Endothelial cell of umbilical vein (primary cell): Measurements from ENCODE around the gene FNDC4. TPM values are rescaled to one million over a fixed set of nuclear protein-coding genes. Genes with fewer than 3 reads are reported as not detected.

Experiments
- BruUV-seq: library from RNA; stranded (reverse); fragments of 400-500 nt; replicated peaks from 2 replicates; lab custom pipeline; 2021; lab: Mats Ljungman, UMichigan
- CTCF ChIA-PET: fragments of 300-600, 350-600 bp; sonication (Branson Sonifier 250); formaldehyde crosslinking; loops from one replicate; lab custom pipeline; 2021; ENCODE audit warnings: antibody characterized with exemption, inconsistent platforms; lab: Charles Lee
- POLR2A ChIA-PET: fragments of 300-600, 350-600 bp; sonication (Branson Sonifier 250); formaldehyde crosslinking; loops from one replicate; lab custom pipeline; 2021; ENCODE audit warnings: antibody characterized with exemption, inconsistent platforms; lab: Charles Lee
- DNase-seq: peaks from one replicate; pipeline ENCODE4 v3.0.0-alpha.2; 2011; ENCODE audit warnings: low read depth, low spot score
- FAIRE-seq: peaks from 2 replicates; lab custom pipeline; 2011; peaks lifted over from hg19 to GRCh38; lab: Jason Lieb, UNC
- H2AFZ ChIP-seq: 2 replicates; pipeline ENCODE4 v1.6.0; 2012; ENCODE audit warnings: low read depth, low read length, control low read depth, inconsistent platforms
- H3K27ac ChIP-seq: 2 replicates; pipeline ENCODE4 v1.5.1; 2011; ENCODE audit warnings: low read depth, mild to moderate bottlenecking, control low read depth, low read length, moderate library complexity; ENCODE audit not compliant: insufficient read depth
- H3K27me3 ChIP-seq, 2 experiments: 2 replicates each; pipeline versions ENCODE4 v1.6.0 to v1.6.1; 2011; ENCODE audit warnings: low read length in 2 of 2, mixed read lengths in 1 of 2; ENCODE audit not compliant: control insufficient read depth in 2 of 2, insufficient read depth in 2 of 2
- H3K36me3 ChIP-seq, 2 experiments: 2 replicates in 1 of 2; 3 replicates in 1 of 2; pipeline ENCODE4 v1.5.1; 2011; ENCODE audit warnings: low read length in 2 of 2, mild to moderate bottlenecking in 1 of 2, moderate library complexity in 1 of 2; ENCODE audit not compliant: control insufficient read depth in 2 of 2, insufficient read depth in 2 of 2; ENCODE audit errors: extremely low read depth in 1 of 2
- H3K4me1 ChIP-seq: 3 replicates; pipeline ENCODE4 v1.5.1; 2011; ENCODE audit warnings: mild to moderate bottlenecking, low read length; ENCODE audit not compliant: control insufficient read depth, insufficient read depth; ENCODE audit errors: extremely low read depth
- H3K4me2 ChIP-seq: 2 replicates; pipeline ENCODE4 v1.6.1; 2011; ENCODE audit warnings: low read length, control low read depth, mixed read lengths; ENCODE audit not compliant: insufficient read depth
- H3K4me3 ChIP-seq, 3 experiments: fragments of 200-600 bp in 1 of 3; sonication (generic), shearing (Covaris generic) in 1 of 3; replicated peaks in 1 of 3; 2 replicates each; pipeline ENCODE4 v1.5.1; 2011 to 2016; ENCODE audit warnings: control low read depth in 3 of 3, low read length in 3 of 3, mild to moderate bottlenecking in 2 of 3, inconsistent platforms in 1 of 3, low read depth in 1 of 3, moderate library complexity in 1 of 3; ENCODE audit not compliant: insufficient read depth in 1 of 3
- H3K79me2 ChIP-seq: 2 replicates; pipeline ENCODE4 v1.6.0; 2012; ENCODE audit warnings: low read length, inconsistent platforms; ENCODE audit not compliant: control insufficient read depth, insufficient read depth
- H3K9ac ChIP-seq: replicated peaks from 2 replicates; pipeline ENCODE3; 2011; ENCODE audit warnings: low read length, control low read depth; ENCODE audit not compliant: insufficient read depth; ENCODE audit errors: extremely low read depth
- H3K9me1 ChIP-seq: replicated peaks from 3 replicates; pipeline ENCODE4 v1.6.0; 2011; ENCODE audit warnings: mild to moderate bottlenecking, low read length; ENCODE audit not compliant: control insufficient read depth, insufficient read depth; ENCODE audit errors: extremely low read depth
- H3K9me3 ChIP-seq: replicated peaks from 2 replicates; pipeline ENCODE4 v1.5.1; 2012; ENCODE audit warnings: low read length, inconsistent platforms; ENCODE audit not compliant: control insufficient read depth, insufficient read depth
- H4K20me1 ChIP-seq: replicated peaks from 2 replicates; pipeline ENCODE3; 2011; ENCODE audit warnings: mild to moderate bottlenecking, low read length; ENCODE audit not compliant: control insufficient read depth, insufficient read depth; ENCODE audit errors: extremely low read depth
- CTCF ChIP-seq, 2 donors: IDR thresholded peaks; 1 replicate in 1 of 2; 2 replicates in 1 of 2; pipeline ENCODE4 v1.5.1; 2011; ENCODE audit warnings: low read length in 2 of 2, mild to moderate bottlenecking in 2 of 2, moderate library complexity in 2 of 2, control low read depth in 1 of 2, inconsistent platforms in 1 of 2, low read depth in 1 of 2; ENCODE audit not compliant: insufficient read depth in 1 of 2; ENCODE audit errors: extremely low read depth in 1 of 2
- EZH2 ChIP-seq: IDR thresholded peaks from 2 replicates; pipeline ENCODE4 v1.6.1; 2012; ENCODE audit warnings: borderline replicate concordance, low read depth, mild to moderate bottlenecking, moderate library complexity, low read length, inconsistent platforms; ENCODE audit not compliant: severe bottlenecking
- FOS ChIP-seq: IDR thresholded peaks from 2 replicates; pipeline ENCODE4 v1.6.1; 2011; ENCODE audit warnings: mild to moderate bottlenecking, low read length, moderate library complexity, borderline replicate concordance; ENCODE audit not compliant: insufficient read depth
- GATA2 ChIP-seq: IDR thresholded peaks from 2 replicates; pipeline ENCODE4 v1.7.0; 2011; ENCODE audit warnings: low read depth, mild to moderate bottlenecking, moderate library complexity, mixed read lengths, low read length; ENCODE audit not compliant: insufficient read length, insufficient read depth
- JUN ChIP-seq: IDR thresholded peaks from 2 replicates; pipeline ENCODE4 v1.6.1; 2011; ENCODE audit warnings: borderline replicate concordance, low read depth; ENCODE audit not compliant: insufficient read length, insufficient read depth
- MYC ChIP-seq: IDR thresholded peaks from one replicate; pipeline ENCODE4 v1.6.1; 2011; ENCODE audit warnings: mild to moderate bottlenecking, low read depth, low read length
- POLR2A ChIP-seq: IDR thresholded peaks from 2 replicates; pipeline ENCODE4 v1.6.1; 2012; ENCODE audit warnings: low read depth, mild to moderate bottlenecking, control low read depth, low read length
- POLR2AphosphoS5 ChIP-seq: IDR thresholded peaks from 2 replicates; pipeline ENCODE4 v1.6.1; 2012; ENCODE audit warnings: low read depth, mild to moderate bottlenecking, control low read depth, low read length, moderate library complexity; ENCODE audit not compliant: insufficient read depth
- dilution Hi-C: fragments of 300-500 bp; cut with MboI; formaldehyde crosslinking; loops from one replicate; pipeline ENCODE4 v1.15.0; 2019; ENCODE audit warnings: low sequenced_read_pairs; ENCODE audit not compliant: extremely low pct_ligation_motif_present
- intact Hi-C: fragments of 100-400 bp; cut with micrococcal nuclease; formaldehyde crosslinking; loops from one replicate; pipeline ENCODE4 v1.10.0; 2022
- polyA plus RNA-seq, 4 experiments: library from polyadenylated mRNA; depleted of rRNA in 3 of 4; stranded (reverse) in 3 of 4; unstranded in 1 of 4; fragments of >200 nt; gene quantifications; 2 replicates each; pipeline versions ENCODE4 v1.2.1 to v1.2.3, GENCODE V29; 2011 to 2012; ENCODE audit warnings: missing spikeins in 1 of 4
- total RNA-seq: library from RNA; stranded (reverse); gene quantifications from 2 replicates; pipeline ENCODE4 v1.2.3, GENCODE V29; 2021

The FNDC4 gene
- total and polyA plus RNA-seq, 2 donors (not counting 3 experiments of a cell fraction or from before 2014, with no cell fraction given), result 15.5 to 19.0 TPM

GRCh38 chr2:27451095-27451494 is 43.9 kb downstream of the FNDC4 start:
- intact Hi-C loops, result no loop called here
- TF ChIP-seq POLR2AphosphoS5, result no peak
- TF ChIP-seq MYC, result no peak
- TF ChIP-seq FOS, result no peak
- TF ChIP-seq EZH2, result no peak
- no peak for TF ChIP-seq CTCF (IDR thresholded peaks at IDR 0.05; ENCODE audit: extremely low read depth in 1 of 2, insufficient read depth in 1 of 2, low read depth in 1 of 2, low read length in 2 of 2)
- TF ChIP-seq POLR2A, result no peak
- no peak for TF ChIP-seq JUN
- no peak for TF ChIP-seq GATA2
- H4K20me1 ChIP-seq, result no peaks in the 10 kb centered on the region
- H3K27me3 ChIP-seq, result no peaks in the 10 kb centered on the region
- no peak overlapping the region for H3K4me3 ChIP-seq
- peaks cover 7 to 16% of the 10 kb centered on the region in 2 experiments for H3K36me3 ChIP-seq
- no peak overlapping the region for H3K27ac ChIP-seq
- H2AFZ ChIP-seq, result no peak overlapping the region
- ChIA-PET POLR2A (no interaction called here), CTCF (no interaction called here)
- H3K9me1 ChIP-seq, result no peaks in the 10 kb centered on the region
- dilution Hi-C loops, result loop anchor here (25.0 kb wide), 1 partner anchor 136 kb away; the partner anchor contains the start of gene ZNF512
- no peaks in the 10 kb centered on the region for H3K4me1 ChIP-seq
- H3K9ac ChIP-seq, result no peak overlapping the region
- BruUV-seq, result no TSS peak
- DNase-seq (no peak), FAIRE-seq (no peak)
- no peaks in the 10 kb centered on the region for H3K79me2 ChIP-seq
- no peaks in the 10 kb centered on the region for H3K9me3 ChIP-seq
- H3K4me2 ChIP-seq, result no peak overlapping the region
